ENCODE measurements around the gene CD6.

CD6 gene

DNA sequence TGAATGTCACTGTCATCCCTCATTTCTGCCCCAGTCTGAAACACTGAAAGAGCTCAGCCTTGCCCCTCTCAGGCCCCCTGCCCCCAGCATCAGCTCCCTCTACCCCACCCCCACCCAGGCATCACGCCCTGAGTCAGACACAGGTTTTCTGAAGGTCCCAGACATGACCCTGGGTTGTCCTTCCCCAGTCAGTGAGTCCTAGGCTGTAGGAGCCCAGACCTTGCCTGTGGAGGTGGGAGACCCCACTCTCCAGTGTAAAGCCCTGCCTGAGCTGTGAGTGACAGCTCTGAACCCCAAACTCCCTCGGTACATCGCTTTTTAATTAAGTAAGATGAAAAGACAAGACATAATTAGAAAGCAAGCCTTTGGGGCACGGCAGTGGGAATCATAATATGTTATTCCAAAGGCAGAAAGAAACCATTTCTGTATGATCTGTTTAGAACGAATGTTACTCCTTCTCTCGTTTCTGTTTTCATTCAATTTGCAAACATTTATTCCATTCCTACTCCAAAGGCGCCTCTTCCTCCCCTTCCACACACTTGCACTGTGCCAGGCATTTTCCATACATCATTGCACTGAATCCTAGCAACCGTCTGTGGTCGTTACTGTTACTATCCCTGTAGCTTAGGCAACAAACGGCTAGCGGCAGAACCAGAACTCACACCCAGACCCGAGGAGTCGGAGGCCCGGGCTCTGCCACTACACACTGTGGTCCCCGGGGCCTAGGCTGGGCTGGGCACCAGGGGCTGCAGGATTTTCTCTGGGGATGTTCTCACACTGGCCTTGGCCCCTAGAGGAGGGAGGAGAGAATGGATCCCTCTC is 63.4 kb downstream of the CD6 start:
- no peak for DNase-seq

DNA sequence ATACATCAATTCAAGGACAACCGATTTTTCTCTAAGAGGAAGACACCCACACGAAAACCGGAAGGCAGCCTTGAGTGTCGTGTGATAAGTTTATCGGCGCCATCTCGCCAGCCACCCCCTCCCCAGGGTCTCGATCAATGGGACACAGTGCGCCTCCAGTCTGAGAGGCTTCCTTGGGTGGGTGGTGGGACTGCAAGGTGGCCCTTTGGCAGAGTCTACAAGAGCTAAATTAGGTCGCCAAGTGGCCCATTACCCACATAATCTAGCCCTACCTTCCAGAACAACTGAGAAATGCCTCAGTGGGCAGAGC is 64.0 kb downstream of the CD6 start:
- no peak for DNase-seq

DNA sequence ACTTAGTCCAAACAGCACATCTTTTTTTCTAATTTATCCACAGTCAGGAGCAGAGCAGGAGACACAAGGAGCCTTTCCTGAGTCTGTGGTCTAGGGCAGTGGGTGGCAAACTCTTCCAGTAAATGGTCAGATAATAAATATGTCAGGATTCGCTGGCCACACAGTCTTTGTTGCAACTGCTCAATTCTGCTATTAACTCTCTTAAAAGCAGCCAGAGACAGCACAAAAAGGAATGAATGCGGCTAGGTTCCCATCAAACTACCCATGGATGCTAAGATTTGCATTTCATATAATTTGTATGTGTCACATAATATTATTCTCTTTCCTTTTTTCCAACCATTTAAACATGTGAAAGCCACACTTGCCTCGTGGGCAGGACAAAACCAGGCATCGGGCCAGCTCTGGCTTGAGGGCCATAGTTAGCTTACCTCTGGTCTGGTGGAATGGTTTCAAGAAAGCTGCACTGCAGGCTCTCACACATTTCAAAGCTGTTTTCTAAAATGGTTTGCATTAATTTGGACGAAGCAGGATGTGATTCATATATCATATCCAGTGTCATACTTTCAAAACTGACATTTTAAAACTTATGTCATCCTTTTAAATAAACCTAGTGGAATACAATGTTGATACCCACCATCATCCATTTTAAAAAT is 66.1 kb downstream of the CD6 start:
- peak; percentile 36 for DNase-seq

DNA sequence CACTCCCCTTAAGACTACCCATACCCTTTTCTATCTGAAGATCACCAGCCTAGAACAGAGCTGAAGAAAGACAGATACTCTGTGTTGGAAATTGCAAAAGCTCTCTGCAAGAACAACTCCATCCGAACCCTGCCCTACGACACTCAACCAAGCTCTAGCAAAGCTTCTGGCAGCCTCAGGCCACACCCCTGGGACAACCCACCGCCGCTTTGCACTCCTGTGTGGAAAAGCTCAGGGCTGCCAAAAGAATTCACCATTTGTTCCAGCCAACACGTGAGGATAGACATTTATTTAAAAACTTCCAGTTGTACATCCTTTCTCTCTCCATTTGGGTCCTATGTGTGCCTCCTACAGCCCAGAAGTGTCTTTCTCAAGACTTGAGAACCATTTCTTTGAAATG is 68.4 kb downstream of the CD6 start:
- peak; percentile 27 for DNase-seq

DNA sequence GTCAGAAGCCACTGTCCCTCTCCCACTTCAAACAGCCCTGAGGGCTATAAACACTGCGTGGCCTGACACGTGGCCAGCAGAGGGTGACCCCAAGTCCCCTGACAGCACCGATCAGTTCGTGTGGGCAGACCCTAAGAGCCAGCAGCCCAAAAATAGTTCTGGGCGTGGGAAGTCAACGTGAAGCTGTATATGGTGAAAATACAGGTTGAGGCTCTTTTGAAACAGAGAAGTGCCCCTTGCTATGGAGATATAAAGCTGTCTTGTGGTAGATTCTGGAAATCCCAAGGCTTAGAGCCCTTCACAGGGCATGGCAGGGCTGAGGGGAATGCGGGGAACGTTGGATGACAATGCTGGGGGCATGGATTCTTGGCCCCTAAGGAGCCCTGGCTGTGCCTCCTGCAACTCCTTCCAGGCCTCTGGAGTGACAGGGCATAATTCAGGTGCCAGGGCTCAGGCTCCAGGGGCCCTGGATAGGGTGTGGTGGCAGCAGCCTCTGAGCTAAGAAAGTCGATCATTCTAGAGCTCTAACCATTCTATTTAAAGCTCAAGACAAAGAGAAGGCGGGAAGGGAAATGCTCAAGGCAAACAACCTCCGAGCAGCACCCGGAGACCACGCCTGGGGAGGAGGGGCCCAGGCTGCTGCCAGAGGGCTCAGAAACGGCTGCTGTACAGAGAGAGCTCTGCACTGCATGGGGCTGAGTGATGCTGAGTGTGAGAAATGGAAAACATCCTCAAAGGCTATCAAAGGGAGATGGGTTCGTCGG is 70.5 kb downstream of the CD6 start:
- no peak for DNase-seq

DNA sequence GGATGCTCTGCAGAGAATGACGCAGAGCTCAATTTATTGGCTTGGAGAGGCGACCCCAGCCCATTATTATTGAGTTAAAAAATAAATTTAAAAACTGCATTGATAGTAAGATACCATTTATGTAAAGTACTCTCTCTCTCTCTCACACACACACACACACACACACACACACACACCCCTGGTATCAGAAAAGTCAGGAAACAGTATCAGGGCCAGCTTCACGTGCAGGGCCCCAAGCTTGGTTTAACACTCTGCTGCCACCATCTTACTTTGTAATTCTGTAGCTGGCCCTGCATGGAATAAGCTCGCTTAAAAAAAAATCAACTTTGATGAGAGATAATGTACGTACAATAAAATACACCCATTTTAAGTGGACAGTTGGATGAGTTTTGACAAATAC is 71.1 kb downstream of the CD6 start:
- no peak for DNase-seq

DNA sequence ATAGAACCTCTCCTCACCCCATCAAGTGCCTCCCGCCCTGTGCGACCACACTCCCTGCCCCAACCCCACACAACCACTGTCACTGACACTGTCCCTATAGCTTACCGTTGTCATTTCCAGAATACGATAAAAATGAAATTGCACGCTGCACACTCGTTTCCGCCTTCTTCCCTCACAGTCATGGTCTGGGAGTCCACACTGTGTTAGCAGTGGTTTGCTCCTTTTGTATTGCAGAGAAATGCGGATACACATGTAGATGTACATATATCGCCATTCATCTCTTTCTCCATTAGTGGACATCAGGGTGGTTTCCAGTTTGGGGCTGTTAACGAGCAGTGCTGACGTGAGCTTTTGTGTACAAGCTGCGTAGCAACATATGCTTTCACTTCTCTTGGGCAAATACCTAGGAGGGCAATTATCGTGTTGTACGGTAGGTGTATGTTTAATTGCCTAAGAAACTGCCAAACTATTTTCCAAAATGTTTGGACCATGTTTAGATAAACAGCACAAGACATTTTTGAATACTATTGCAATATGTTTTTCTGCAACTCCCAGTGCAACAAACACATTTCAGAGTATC is 71.6 kb downstream of the CD6 start:
- DNase-seq: no peak

DNA sequence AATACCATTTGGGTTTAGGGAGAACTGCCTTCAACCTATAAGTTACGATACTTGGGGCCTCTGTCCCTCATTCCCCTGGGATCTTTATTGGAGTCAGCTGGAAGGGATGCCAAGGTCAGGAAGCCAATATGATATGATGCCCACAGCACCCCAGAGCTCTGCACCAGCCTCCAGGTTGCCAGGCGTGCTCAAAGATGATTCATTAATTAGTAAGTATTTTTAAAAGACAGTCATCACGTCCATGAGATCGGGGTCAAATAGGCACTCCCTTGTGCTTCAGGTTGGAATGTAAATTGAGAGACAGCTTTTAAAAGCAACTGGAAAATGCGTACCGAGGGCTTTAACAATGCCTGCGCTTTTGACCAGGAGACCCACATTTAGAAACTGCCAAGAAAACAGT is 73.8 kb downstream of the CD6 start:
- DNase-seq: no peak

DNA sequence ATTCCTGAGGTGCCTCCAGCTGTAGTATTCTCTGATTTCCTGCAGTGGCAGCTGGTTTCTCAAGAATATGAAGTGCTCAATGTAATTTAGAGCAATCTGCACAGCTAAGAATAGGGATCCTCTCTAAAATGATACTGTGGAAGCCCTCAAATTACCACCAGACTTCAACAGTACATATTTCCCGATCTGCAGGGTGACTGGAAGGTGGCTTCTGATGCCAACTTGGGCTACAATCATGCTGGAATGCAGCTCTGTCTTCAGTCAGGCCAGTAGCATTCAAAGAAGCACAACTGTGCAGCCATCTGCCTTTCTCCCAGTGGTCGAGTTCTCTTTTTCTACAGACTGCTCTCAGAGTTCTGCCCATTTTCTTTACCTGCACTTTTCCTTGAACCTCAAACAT is 75.4 kb downstream of the CD6 start:
- no peak for DNase-seq

DNA sequence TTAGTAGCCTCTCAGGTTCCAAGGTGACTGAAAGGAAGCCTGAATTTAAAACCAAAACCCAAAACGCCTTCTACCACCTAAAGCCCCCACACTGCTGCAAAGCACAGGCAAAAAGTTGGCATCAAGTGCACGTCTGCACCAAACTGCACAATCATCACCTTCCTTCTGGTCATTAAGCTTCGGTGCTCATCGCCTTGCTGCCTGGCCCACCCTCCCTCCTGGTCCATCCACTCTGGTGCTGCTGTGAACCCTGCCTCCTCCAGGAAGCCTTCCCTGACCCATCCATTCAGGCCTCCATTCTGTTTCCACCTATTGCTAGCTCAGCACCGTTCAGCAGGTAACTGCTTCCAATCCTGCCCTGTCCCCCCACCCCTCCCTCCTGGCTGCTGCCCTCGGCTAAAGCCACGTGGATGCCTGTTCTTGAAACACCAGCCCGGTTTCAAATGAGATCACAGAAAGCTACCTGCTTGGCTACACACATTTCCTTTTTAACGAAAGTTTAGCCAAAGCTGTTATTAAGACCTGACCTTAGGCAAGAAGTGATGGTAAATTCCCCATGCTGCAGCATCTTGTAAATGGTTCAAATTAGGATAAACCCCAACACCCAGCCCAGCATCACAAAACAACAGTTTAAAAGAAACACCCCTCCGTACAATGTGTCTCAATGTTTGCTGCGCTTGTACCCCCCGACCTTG is 77.0 kb downstream of the CD6 start:
- no peak for DNase-seq

DNA sequence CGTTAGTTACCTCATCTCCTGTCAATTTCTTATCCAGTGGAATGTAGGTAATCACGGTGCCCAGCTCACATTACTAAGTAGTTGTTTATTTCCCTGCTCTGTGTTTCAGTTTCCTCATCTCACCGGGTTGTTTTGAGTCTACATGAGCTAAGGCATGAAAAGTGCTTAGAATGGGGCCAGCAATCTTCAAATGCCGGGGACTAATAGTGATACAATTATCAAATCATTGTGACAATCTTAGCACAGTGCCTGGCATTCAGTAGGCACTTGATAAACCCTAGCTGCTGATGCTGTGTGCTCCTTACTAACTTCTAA is 77.5 kb downstream of the CD6 start:
- DNase-seq: no peak

DNA sequence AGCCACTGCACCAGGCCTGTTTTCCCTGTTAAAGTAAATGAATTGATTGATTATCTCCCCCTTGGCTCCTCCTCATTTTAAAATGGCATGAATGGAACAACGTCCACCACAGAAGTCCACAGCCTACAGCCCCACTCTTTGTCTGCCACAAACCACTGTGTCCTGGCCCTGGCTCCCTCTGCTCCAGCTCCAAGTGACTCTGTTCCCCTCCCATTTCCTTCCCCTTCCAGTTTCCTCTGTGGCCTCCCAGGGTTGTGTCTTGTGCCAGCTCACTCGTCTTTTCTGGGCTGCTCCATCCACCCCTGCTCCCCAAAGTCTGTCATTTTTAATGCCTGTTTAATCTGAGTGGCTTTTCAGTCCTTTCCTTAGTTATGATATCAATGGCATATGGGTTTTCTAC is 78.4 kb downstream of the CD6 start:
- no peak for DNase-seq

DNA sequence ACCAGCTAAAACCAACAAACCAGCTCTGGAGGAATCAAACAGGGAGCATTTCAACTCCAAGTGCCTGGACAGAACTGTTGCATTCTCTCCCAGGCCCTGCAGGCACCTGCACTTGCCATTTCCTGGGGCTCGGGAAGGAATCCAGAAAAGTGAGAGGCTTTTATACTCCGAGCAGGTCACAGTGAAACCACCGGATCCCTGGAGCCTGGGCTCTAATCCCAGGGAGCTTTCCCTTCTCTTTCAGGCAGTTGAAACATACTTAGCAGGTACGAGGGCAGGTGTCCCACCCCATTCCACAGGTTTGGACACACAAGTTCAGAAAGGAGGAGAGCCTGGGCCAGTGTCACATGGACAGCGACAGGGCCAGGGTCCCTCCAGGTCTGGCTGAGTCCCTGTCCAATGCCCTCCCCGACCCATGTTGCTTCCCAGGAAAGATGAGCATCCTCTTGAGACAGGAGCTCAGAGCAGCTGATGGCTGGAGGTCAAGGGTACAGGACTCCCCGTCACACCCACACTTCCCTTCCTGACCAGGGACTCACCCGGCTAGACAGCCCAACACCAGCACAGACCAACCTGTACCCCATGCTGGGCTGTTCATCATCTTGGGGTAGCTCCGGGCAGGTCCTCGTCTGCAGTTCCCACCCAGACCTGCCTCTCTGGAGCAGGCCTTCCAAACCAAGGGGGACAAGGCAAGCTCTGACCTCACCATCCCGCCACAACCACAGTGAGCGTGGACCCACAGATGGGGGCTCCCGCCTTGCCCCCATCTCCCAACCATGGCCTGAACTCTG is 80.9 kb downstream of the CD6 start:
- no peak for DNase-seq

DNA sequence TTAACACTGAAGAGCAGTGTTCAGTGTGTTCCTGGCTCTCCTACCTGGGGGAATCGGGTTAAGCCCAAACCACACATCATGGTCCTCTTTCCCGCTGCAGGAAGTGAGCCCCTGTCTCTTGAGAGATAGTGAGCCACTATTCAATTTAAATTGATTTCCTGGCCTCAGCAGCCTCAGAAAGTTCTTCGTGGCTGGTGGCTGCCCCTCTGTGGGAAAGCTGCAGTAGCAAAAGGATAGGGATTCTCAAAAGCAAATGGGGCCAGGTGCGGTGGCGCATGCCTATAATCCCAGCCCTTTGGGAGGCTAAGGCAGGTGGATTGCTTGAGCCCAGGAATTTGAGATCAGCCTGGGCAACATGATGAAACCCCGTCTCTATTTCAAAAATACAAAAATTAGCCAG is 81.7 kb downstream of the CD6 start:
- DNase-seq: no peak

DNA sequence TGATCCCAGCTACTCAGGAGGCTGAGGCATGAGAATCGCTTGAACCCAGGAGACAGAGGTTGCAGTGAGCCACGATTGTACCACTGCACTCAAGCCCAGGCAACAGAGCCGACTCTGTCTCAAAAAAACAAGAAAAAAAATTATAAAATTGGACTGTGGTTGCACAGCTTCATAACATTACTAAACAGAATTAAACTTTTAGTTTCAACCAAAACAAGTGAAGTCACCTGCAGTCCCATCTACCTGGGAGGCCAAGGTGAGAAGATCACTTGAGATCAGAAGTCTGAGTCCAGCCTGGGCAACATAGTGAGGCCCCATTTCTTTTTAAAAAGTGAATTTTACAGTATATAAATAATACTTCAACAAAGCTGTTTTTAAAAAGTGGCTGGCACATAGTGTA is 83.0 kb downstream of the CD6 start:
- DNase-seq: no peak

DNA sequence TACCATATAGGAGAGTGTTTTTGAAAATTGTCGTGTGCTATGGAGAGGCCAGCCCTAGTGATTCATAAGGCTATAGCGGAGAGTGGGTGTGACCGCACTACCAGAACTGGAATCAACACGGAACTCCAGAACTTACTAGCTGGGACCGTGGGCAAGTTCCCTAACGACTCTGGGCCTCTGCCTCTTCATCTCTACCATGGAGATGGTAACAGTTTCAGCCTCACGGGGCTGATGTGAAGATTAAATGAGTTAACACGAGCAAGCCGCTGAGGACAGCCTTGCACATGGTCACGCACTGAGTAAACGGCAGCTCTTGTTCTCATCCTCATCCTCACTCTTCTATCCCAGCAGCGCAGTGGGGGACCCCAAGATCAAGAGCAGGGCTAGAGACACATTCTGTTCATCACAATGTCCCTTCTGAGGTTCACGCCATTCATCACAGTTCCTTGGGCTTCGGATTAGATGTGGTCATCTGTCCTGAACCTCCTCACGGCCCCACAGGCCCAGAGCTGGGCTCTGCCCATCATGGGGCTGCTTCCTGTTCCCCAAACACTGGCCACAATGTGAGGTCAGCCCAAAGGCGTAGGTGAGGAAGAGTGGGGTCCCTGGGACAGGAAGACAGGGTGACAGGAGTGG is 83.6 kb downstream of the CD6 start:
- DNase-seq: peak; percentile 21

DNA sequence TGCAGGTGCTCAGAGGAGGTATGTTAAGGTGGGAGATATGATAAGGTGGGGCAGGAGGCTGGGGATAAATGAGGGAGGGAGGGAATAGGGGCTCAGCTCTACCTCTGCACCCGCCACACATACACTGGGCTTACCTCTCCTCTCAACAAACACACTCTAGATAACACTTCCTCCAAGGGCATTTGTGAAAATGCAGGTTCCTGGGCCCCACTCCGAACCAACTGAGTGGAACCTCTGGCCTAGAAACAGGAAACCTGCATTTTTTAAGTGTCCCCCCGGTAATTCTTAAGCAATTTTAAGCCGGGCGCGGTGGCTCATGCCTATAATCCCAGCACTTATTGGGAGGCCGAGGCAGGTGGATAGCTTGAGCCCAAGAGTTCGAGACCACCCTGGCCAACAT is 84.3 kb downstream of the CD6 start:
- DNase-seq: no peak

DNA sequence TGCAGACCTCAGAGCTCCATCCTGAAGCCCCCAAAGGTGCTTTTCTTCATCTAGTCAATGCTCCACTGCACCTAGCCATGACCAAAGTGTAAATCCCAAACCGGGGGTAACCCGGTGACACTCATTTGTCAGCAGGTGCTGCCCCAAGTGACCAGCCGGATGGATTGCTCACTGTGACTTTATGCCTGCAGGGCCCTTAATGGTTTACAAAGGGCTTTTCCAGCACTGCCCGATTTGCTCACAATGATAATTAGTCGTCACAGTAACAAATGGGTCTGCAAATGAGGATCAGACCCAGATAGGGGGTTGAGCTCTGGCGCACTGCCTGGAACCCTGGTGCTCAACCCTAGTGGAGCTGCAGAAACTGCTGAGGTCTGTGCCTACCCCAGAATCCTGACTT is 85.1 kb downstream of the CD6 start:
- DNase-seq: no peak

DNA sequence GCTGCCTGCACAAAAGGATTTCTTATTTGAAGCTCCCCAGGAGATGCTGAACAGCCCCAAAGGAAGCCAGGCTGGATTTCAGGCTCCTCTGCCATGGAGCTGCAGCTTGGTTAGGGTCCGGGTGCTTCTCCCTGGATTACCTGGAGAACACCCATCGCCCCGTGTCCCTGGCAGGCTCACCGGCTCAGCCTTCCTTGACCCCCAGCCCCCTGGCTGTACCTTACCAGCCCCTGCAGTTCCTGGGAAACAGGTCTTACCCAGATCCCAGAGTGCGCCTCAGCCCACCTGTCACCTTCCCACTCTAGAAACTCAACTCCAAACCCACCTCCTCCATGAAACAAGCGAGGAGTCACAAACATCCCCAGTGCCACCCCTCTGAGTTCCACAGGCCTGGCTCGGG is 85.5 kb downstream of the CD6 start:
- no peak for DNase-seq

DNA sequence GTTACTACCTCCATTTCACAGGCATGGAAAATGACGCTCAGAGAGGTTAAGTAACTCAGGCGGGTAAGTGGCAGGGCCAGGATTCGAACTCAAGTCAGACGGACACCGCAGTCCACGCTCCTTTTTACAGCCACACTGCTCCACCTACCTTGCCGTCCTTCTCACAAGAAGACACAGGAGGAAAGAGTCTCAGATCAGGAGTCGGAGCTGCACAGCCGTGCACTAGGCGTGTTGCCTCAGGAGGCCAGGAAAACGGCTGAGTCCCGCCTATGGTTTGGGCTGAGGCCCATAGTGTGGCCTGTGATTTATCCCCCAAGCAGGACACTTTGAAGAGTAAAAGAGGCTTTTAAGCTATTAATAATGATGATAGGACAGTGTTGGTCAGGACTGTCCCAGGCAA is 86.1 kb downstream of the CD6 start:
- DNase-seq: no peak

DNA sequence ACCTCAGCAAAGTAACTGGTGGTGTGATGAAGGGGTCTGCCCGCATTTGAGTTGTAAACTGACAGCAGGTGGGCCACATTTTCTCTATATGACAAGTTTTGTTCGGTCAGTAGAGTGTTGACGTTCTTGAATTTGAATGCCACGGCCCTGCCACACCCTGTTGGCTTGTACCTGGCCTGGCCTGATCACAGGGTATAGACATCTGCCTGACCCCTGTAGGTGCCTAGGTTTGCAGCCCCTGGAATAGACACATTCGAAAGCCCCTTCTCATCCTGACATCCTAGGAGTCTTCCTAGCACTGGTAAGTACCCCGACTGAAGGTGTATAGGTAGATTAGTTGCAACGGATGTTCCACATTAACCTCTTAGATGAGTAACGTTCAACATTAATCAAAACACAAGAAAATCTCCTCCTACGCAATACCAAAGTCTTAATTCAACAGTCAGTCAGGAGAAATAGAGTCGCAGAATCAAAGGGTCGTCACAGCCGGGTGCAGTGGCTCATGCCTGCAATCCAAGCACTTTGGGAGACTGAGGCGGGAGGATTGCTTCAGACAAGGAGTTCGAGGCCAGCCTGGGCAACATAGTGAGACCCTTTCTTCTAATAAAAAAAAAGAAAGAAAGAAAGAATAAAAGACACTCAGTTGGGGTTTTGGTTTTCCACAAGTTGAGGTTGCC is 87.2 kb downstream of the CD6 start:
- no peak for DNase-seq
